LNCAP (cell line): ENCODE measurements around the gene ZNF511.

Experiments
- TF ChIP-seq, protein P1 (sequence below): fragments of 450-650 bp; IDR thresholded peaks from 2 replicates; pipeline ENCODE4 v1.5.1; 2017; ENCODE audit warnings: mild to moderate bottlenecking

Gene ZNF511

DNA sequence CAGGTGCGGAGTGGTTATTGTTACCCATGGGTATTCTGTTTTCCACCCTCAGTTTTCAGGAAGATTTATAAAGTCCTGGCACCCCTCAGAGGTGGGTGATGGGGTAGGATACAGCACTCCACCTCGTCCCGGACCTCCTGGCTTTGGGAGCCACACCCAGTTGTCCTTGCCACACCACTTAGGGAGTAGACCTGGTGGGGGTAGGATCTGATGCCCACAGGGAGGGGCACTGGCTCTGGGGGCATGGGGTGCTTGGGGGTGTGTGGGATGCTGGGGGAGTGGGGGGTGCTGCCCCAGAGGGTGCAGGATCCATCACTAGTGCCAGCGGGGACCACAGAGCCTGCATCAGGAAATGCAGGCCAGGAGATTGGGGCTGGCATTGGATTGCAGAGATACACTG, 4.5 kb downstream of the ZNF511 start:
- TF ChIP-seq, protein P1, sequence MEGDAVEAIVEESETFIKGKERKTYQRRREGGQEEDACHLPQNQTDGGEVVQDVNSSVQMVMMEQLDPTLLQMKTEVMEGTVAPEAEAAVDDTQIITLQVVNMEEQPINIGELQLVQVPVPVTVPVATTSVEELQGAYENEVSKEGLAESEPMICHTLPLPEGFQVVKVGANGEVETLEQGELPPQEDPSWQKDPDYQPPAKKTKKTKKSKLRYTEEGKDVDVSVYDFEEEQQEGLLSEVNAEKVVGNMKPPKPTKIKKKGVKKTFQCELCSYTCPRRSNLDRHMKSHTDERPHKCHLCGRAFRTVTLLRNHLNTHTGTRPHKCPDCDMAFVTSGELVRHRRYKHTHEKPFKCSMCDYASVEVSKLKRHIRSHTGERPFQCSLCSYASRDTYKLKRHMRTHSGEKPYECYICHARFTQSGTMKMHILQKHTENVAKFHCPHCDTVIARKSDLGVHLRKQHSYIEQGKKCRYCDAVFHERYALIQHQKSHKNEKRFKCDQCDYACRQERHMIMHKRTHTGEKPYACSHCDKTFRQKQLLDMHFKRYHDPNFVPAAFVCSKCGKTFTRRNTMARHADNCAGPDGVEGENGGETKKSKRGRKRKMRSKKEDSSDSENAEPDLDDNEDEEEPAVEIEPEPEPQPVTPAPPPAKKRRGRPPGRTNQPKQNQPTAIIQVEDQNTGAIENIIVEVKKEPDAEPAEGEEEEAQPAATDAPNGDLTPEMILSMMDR: no peak

DNA sequence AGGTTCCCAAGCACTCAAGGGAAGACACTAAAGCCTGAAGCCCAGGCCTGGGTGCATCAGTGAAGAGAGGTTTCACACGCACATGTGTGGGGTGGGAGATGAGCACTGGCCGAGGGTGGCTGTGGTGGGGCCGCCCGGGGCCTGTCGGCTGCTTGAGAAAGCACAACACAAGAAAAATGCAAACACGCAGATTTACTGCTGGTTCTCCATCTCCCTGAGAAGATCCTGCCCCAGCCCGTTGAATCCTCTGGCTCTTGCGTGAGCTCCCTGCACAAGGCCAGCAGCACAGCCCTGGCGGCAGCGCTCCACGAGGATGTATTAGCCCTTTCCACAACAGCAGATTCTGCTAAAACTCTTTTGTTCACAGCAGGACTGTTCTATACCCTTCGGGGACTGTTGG, 6.2 kb downstream of the ZNF511 start:
- TF ChIP-seq, protein P1: no peak

DNA sequence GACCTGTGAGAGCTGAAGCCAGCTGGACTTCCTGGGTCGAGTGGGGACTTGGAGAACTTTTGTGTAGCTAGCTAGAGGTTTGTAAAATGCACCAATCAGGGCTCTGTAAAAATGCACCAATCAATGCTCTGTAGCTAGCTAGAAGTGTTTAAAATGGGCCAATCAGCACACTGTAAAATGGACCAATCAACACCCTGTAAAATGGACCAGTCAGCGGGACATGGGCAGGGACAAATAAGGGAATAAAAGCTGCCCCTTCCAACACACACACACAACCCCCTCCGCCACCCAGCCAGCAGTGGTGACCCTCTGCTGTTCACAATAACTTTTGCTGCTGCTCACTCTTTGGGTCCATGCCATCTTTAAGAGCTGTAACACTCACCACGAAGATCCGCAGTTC, 7.1 kb downstream of the ZNF511 start:
- TF ChIP-seq, protein P1: no peak

DNA sequence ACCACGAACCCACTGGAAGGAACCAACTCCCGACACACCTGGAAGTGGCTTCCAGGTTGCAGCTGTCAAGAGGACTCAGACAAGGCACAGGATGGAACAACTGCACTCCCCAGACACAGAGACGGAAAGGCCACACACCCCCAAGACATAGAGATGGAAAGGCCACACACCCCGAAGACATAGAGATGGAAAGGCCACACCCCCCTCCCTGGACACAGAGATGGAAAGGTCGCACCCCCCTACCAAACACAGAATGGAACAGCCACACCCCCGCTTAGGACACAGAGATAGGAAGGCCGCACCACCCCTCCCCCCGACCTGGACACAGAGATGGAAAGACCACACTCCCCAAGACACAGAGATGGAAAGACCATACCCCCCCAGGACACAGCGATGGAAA, 7.6 kb downstream of the ZNF511 start:
- TF ChIP-seq, protein P1: no peak

DNA sequence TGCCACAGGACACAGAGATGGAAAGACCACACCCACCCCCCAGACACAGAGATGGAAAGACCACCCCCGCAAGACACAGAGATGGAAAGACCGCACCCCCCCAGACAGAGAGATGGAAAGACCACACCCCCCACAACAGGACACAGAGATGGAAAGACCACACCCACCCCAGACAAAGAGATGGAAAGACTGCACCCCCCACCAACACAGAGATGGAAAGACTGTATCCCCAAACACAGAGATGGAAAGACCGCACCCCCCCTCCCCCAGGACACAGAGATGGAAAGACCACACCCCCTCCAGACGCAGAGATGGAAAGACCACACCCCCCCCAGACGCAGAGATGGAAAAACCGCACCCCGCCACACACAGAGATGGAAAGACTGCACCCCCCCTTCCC, 8.0 kb downstream of the ZNF511 start:
- TF ChIP-seq, protein P1: no peak

DNA sequence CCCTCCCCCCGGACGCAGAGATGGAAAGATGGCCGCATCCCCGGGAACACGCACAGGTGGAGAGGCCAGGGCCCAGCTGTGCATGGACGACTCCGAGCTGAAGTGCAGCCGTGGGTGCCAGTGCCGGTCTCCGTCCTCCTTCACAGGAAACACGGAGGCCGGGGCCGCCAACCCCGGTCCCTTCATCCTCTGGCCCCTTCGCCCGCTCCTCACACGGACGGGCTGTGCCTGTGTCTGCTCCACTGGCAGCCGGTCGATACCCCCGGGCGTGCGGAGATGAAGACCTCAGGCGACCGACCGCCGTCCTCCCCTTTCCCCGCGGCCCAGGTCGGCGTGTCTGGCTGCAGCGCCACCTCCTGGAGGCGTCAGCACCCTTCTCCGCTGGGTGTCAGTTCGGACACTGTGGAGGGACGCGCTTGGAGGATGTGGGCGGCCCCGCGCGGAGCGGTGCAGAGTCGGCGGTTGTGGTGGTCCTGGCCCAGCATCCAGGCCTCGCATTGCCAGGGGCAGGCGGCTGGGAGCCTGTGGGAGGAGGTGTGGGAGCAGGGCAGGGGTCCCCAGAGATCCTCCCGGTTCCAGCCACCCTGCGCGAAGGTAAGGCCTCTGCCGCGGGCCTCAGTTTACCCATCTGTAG, 9.9 kb downstream of the ZNF511 start:
- TF ChIP-seq, protein P1: peak; percentile 80

DNA sequence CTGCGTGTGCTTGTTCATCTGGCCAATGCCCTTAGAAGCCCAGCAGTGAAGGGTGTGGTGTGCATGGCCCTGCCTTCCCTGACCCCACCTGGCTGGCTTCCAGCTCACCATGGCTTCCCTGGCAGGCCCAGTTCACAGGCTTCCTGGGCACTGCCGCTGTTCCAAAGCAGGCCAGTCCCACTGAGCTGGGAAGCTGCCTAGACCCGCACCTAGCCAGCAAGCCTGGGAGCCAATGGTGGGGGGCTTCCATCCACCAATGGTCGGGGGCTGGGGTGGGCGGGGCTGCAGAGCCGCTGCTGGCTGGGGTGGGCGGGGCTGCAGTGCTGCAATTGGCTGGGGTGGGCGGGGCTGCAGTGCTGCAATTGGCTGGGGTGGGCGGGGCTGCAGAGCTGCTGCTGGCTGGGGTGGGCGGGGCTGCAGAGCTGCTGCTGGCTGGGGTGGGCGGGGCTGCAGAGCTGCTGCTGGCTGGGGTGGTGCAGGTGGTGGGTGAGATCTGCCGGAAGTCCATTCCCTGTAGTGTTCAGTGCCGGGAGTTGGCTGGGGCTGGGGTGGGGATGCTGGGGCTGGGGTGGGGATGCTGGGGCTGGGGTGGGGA, 15.6 kb downstream of the ZNF511 start:
- TF ChIP-seq, protein P1: no peak
